Fibroblast of lung (primary cell): ENCODE data around the gene SIK2. TPM values are rescaled to one million over a fixed set of nuclear protein-coding genes. Genes with fewer than 3 reads are reported as not detected.

Experiments
- DNase-seq, 2 donors: peaks; one replicate each; pipeline versions ENCODE4 v3.0.0 to v3.0.0-alpha.2; 2010; ENCODE audit warnings: low read depth in 2 of 2
- H2AFZ ChIP-seq: 2 replicates; pipeline ENCODE4 v1.5.1; 2012; ENCODE audit warnings: low read length, control low read depth, inconsistent platforms
- H3K27ac ChIP-seq: 2 replicates; pipeline ENCODE4 v1.5.1; 2011; ENCODE audit warnings: low read length, control low read depth; ENCODE audit not compliant: insufficient read depth
- H3K27me3 ChIP-seq: 2 replicates; pipeline ENCODE4 v1.5.1; 2011; ENCODE audit warnings: mild to moderate bottlenecking, low read length; ENCODE audit not compliant: control insufficient read depth, insufficient read depth
- H3K36me3 ChIP-seq: 2 replicates; pipeline ENCODE4 v1.5.1; 2011; ENCODE audit warnings: low read length; ENCODE audit not compliant: control insufficient read depth, insufficient read depth
- H3K4me1 ChIP-seq: 2 replicates; pipeline ENCODE4 v1.5.1; 2011; ENCODE audit warnings: low read length; ENCODE audit not compliant: control insufficient read depth, insufficient read depth; ENCODE audit errors: extremely low read depth
- H3K4me2 ChIP-seq: 2 replicates; pipeline ENCODE4 v1.5.1; 2011; ENCODE audit warnings: low read length, control low read depth; ENCODE audit not compliant: insufficient read depth; ENCODE audit errors: extremely low read depth
- H3K4me3 ChIP-seq, 4 experiments: fragments of 200-600 bp in 1 of 4; sonication (generic) in 1 of 4; replicated peaks in 1 of 4; 2 replicates each; pipeline ENCODE4 v1.5.1; 2011 to 2016; ENCODE audit warnings: low read length in 4 of 4, low read depth in 3 of 4, mild to moderate bottlenecking in 3 of 4, control low read depth in 2 of 4, inconsistent platforms in 1 of 4, mixed read lengths in 1 of 4; ENCODE audit not compliant: insufficient read depth in 1 of 4; ENCODE audit errors: control extremely low read depth in 1 of 4
- H3K79me2 ChIP-seq: 2 replicates; pipeline ENCODE4 v1.5.1; 2012; ENCODE audit warnings: mild to moderate bottlenecking, low read length, inconsistent platforms; ENCODE audit not compliant: control insufficient read depth, insufficient read depth
- H3K9ac ChIP-seq: 2 replicates; pipeline ENCODE4 v1.5.1; 2011; ENCODE audit warnings: mild to moderate bottlenecking, low read length, control low read depth; ENCODE audit not compliant: insufficient read depth
- H3K9me3 ChIP-seq: 2 replicates; pipeline ENCODE4 v1.5.1; 2012; ENCODE audit warnings: low read depth, low read length; ENCODE audit not compliant: control insufficient read depth, insufficient read depth
- H4K20me1 ChIP-seq: 2 replicates; pipeline ENCODE4 v1.5.1; 2011; ENCODE audit warnings: low read length; ENCODE audit not compliant: control insufficient read depth, insufficient read depth; ENCODE audit errors: extremely low read depth
- CTCF ChIP-seq, 2 donors: IDR thresholded peaks in 1 of 2; conservative IDR thresholded peaks in 1 of 2; 1 replicate in 1 of 2; 2 replicates in 1 of 2; pipeline ENCODE4 v1.5.1; 2011 to 2012; ENCODE audit warnings: low read length in 2 of 2, control low read depth in 1 of 2, inconsistent platforms in 1 of 2, low read depth in 1 of 2, mild to moderate bottlenecking in 1 of 2
- EZH2 ChIP-seq: IDR thresholded peaks from 2 replicates; pipeline ENCODE4 v1.5.1; 2012; ENCODE audit warnings: low read length, control low read depth, mild to moderate bottlenecking; ENCODE audit errors: missing control alignments
- polyA plus RNA-seq, 2 donors: library from polyadenylated mRNA; depleted of rRNA in 1 of 2; stranded (reverse) in 1 of 2; unstranded in 1 of 2; fragments of >200 nt; gene quantifications; 2 replicates each; pipeline ENCODE4 v1.2.1, GENCODE V29; 2011 to 2012; ENCODE audit warnings: missing spikeins in 1 of 2
- total RNA-seq: library from RNA; depleted of rRNA; stranded (reverse); fragments of >200 nt; gene quantifications from 2 replicates; pipeline ENCODE4 v1.2.1, GENCODE V29; 2014

Gene SIK2
- total and polyA plus RNA-seq, 2 donors (not counting 1 experiment from before 2014, with no cell fraction given) = 16.3 to 19.3 TPM

- no peak for TF ChIP-seq EZH2
- no peak for TF ChIP-seq CTCF (conservative IDR thresholded peaks at IDR 0.05 in 1 of 2, IDR thresholded peaks at IDR 0.05 in 1 of 2; ENCODE audit: low read depth in 1 of 2, low read length in 2 of 2)
- H3K4me3 ChIP-seq = no peak overlapping the region
- no peak overlapping the region for H2AFZ ChIP-seq
- no peaks in the 10 kb centered on the region for H3K9me3 ChIP-seq
- peaks cover 7% of the 10 kb centered on the region for H3K79me2 ChIP-seq
- DNase-seq = no peak
- H4K20me1 ChIP-seq = no peaks in the 10 kb centered on the region
- no peak overlapping the region for H3K4me2 ChIP-seq
- H3K27me3 ChIP-seq = no peaks in the 10 kb centered on the region
- peaks cover 13% of the 10 kb centered on the region for H3K36me3 ChIP-seq
- no peak overlapping the region for H3K9ac ChIP-seq
- no peak overlapping the region for H3K27ac ChIP-seq
- H3K4me1 ChIP-seq = peaks cover 2% of the 10 kb centered on the region
These were observed 147.4 kb downstream of the SIK2 start for GRCh38 chr11:111749646-111750045.

GRCh38 chr11:111756097-111756496 is 153.8 kb downstream of the SIK2 start:
- Histone ChIP-seq H3K27me3 (no peaks in the 10 kb centered on the region), H3K4me1 (no peaks in the 10 kb centered on the region), H3K36me3 (peaks cover 11% of the 10 kb centered on the region), H3K27ac (no peak overlapping the region), H2AFZ (no peak overlapping the region), H3K4me3 (no peak overlapping the region), H3K79me2 (no peaks in the 10 kb centered on the region), H3K4me2 (no peak overlapping the region), H3K9me3 (no peaks in the 10 kb centered on the region), H3K9ac (no peak overlapping the region), H4K20me1 (no peaks in the 10 kb centered on the region)
- no peak for DNase-seq
- TF ChIP-seq CTCF (conservative IDR thresholded peaks at IDR 0.05 in 1 of 2, IDR thresholded peaks at IDR 0.05 in 1 of 2; ENCODE audit: low read depth in 1 of 2, low read length in 2 of 2) (no peak), EZH2 (no peak)

GRCh38 chr11:111759376-111759775 is 157.1 kb downstream of the SIK2 start:
- Histone ChIP-seq H3K9ac (no peak overlapping the region), H3K4me1 (peaks cover 2% of the 10 kb centered on the region), H3K79me2 (peaks cover 20% of the 10 kb centered on the region), H3K27me3 (no peaks in the 10 kb centered on the region), H3K36me3 (peaks cover 7% of the 10 kb centered on the region), H3K4me3 (no peak overlapping the region), H3K9me3 (no peaks in the 10 kb centered on the region), H3K4me2 (no peak overlapping the region), H3K27ac (no peak overlapping the region), H2AFZ (no peak overlapping the region), H4K20me1 (no peaks in the 10 kb centered on the region)
- no peak for TF ChIP-seq EZH2
- TF ChIP-seq CTCF (conservative IDR thresholded peaks at IDR 0.05 in 1 of 2, IDR thresholded peaks at IDR 0.05 in 1 of 2; ENCODE audit: low read depth in 1 of 2, low read length in 2 of 2) = no peak
- no peak for DNase-seq
